Hepatocyte (in vitro differentiated cells): ENCODE measurements around the gene PDHX.

Source experiments
- EZH2 ChIP-seq: fragments of 200-600 bp; sonication (generic); IDR thresholded peaks from 2 replicates; pipeline ENCODE4 v1.6.1; 2016; ENCODE audit warnings: antibody characterized with exemption, mild to moderate bottlenecking, borderline replicate concordance
- EZH2phosphoT487 ChIP-seq: fragments of 200-600 bp; sonication (generic); IDR thresholded peaks from one replicate; pipeline ENCODE4 v1.6.1; 2018; ENCODE audit warnings: antibody characterized with exemption, mild to moderate bottlenecking, low read depth, moderate library complexity; ENCODE audit not compliant: unreplicated experiment, severe bottlenecking
- TF ChIP-seq, protein P1 (sequence below): fragments of 200-600 bp; sonication (generic); IDR thresholded peaks from 2 replicates; pipeline ENCODE4 v1.5.1; 2016; ENCODE audit warnings: antibody characterized with exemption, mild to moderate bottlenecking; ENCODE audit not compliant: poor library complexity

DNA sequence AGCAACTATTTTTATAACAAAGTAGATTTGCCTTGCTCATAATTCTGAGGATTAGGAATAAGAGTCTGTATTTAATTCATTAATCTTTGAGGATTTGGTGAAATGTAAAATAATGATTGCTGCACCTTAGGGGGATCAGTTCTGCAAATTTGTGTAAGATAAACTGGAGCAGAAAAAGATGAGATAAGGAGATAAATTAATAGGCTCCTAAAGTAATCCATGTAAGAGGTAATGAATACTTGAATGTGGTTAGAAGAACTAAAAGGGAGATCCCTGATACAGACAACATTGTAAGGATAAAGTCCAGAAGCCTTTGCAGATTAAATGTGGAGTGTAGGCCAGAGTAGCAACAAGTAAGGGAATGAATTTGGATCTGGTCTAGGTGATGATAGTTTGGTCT, 45.6 kb downstream of the PDHX start:
- TF ChIP-seq, protein P1, sequence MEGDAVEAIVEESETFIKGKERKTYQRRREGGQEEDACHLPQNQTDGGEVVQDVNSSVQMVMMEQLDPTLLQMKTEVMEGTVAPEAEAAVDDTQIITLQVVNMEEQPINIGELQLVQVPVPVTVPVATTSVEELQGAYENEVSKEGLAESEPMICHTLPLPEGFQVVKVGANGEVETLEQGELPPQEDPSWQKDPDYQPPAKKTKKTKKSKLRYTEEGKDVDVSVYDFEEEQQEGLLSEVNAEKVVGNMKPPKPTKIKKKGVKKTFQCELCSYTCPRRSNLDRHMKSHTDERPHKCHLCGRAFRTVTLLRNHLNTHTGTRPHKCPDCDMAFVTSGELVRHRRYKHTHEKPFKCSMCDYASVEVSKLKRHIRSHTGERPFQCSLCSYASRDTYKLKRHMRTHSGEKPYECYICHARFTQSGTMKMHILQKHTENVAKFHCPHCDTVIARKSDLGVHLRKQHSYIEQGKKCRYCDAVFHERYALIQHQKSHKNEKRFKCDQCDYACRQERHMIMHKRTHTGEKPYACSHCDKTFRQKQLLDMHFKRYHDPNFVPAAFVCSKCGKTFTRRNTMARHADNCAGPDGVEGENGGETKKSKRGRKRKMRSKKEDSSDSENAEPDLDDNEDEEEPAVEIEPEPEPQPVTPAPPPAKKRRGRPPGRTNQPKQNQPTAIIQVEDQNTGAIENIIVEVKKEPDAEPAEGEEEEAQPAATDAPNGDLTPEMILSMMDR: no peak
- no peak for TF ChIP-seq EZH2
- no peak for TF ChIP-seq EZH2phosphoT487
